HCEC 1CT (cell line): ENCODE data around the gene TAPBP.
"Not testable (repeated sequence)": the region's sequence is repeated elsewhere in the genome, so short reads cannot be mapped to it uniquely, and the experiment has no call there.

ENCODE experiments used
- DNase-seq: peaks from one replicate; pipeline ENCODE4 v3.0.0-alpha.2; 2017

The TAPBP gene

GRCh38 chr6:33313709-33314514 is at the start of gene TAPBP:
TSS of gene TAPBP (minus strand) at chr6:33314078. CDS start at chr6:33314041, 37 bp downstream.
- peak; percentile 29 for DNase-seq

GRCh38 chr6:33363486-33363885 is 49.6 kb upstream of the TAPBP start:
- DNase-seq: not testable (repeated sequence)

- no peak for DNase-seq
These were observed 45.5 kb upstream of the TAPBP start for GRCh38 chr6:33359331-33359730.

- not testable (repeated sequence) for DNase-seq
These were observed 43.4 kb upstream of the TAPBP start for GRCh38 chr6:33357160-33357871.

- no peak for DNase-seq
These were observed 42.4 kb upstream of the TAPBP start for GRCh38 chr6:33356295-33356694.

- DNase-seq: not testable (repeated sequence)
These were observed 42.0 kb upstream of the TAPBP start for GRCh38 chr6:33355860-33356259.

GRCh38 chr6:33347816-33348215 is 33.9 kb upstream of the TAPBP start:
- no peak for DNase-seq

GRCh38 chr6:33346972-33347371 is 33.1 kb upstream of the TAPBP start:
- peak; percentile 33 for DNase-seq

- DNase-seq: peak; percentile 58
These were observed 31.1 kb upstream of the TAPBP start for GRCh38 chr6:33344701-33345697.

GRCh38 chr6:33343953-33344611 is 30.2 kb upstream of the TAPBP start:
- no peak for DNase-seq

- DNase-seq: not testable (repeated sequence)
These were observed 29.7 kb upstream of the TAPBP start for GRCh38 chr6:33343606-33343952.

- no peak for DNase-seq
These were observed 25.3 kb upstream of the TAPBP start for GRCh38 chr6:33339193-33339592.

- no peak for DNase-seq
These were observed 22.6 kb upstream of the TAPBP start for GRCh38 chr6:33336495-33336894.

GRCh38 chr6:33335916-33336315 is 22.0 kb upstream of the TAPBP start:
- DNase-seq: no peak

- no peak for DNase-seq
These were observed 19.8 kb upstream of the TAPBP start for GRCh38 chr6:33333666-33334065.

- DNase-seq: no peak
These were observed 16.9 kb upstream of the TAPBP start for GRCh38 chr6:33330736-33331135.

GRCh38 chr6:33329058-33329457 is 15.2 kb upstream of the TAPBP start:
- DNase-seq: no peak

GRCh38 chr6:33324125-33324524 is 10.2 kb upstream of the TAPBP start:
- DNase-seq: no peak

- DNase-seq: no peak
These were observed 9.7 kb upstream of the TAPBP start for GRCh38 chr6:33323623-33323948.

GRCh38 chr6:33321227-33321626 is 7.3 kb upstream of the TAPBP start:
- DNase-seq: no peak

GRCh38 chr6:33320315-33321181 is 6.7 kb upstream of the TAPBP start:
- DNase-seq: peak; percentile 89

GRCh38 chr6:33319939-33320314 is 6.0 kb upstream of the TAPBP start:
- no peak for DNase-seq
